Measurements from ENCODE around the gene PTPN1. TPM values are rescaled to one million over a fixed set of nuclear protein-coding genes. Genes with fewer than 3 reads are reported as not detected.

Gene PTPN1
- polyA plus RNA-seq, 1 of the 3 experiments (the other 2 are of a cell fraction), result 23.6 TPM

DNA sequence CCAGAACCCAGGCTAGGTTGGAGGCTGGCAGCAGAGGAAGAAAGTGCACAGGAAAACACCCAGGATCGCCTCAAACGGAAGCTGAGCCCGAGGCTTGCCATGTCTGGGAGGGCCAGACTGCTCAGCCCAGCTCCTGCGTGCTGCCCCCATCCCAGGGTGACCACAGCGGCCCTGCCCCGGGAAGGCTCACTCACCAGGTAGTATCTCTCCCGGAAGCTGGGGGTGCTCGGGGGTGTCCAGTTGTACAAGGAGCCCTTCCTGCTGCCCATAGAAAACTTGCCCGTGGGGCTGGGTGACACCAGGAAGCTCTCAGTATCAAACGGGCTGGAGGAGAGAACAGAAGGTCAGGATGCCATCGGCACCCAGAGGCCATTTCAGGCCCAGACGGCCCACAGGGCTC, 94.3 kb downstream of the PTPN1 start:
- H3K4me1 ChIP-seq (ENCODE audit: control insufficient read depth in 1 of 2, insufficient read depth in 2 of 2, low read depth in 1 of 2, low read length in 1 of 2), result no peaks in the 10 kb centered on the region
- no peaks in the 10 kb centered on the region for H3K36me3 ChIP-seq (replicated peaks in 1 of 2; ENCODE audit: control insufficient read depth in 1 of 2, insufficient read depth in 2 of 2, low read length in 1 of 2)
- no peaks in the 10 kb centered on the region for H3K27me3 ChIP-seq (ENCODE audit: insufficient read depth)
- no peak for DNase-seq
- H3K4me2 ChIP-seq, result no peak overlapping the region
- no peaks in the 10 kb centered on the region for H4K20me1 ChIP-seq (ENCODE audit: insufficient read depth)
- TF ChIP-seq SIN3A (IDR thresholded peaks at IDR 0.05; ENCODE audit: borderline replicate concordance, low read depth, low read length), result no peak
- TF ChIP-seq CHD2 (IDR thresholded peaks at IDR 0.05; ENCODE audit: low read length, partially characterized antibody), result no peak
- TF ChIP-seq NRF1 (IDR thresholded peaks at IDR 0.05; ENCODE audit: low read depth, low read length), result no peak
- TF ChIP-seq RFX5 (IDR thresholded peaks at IDR 0.05; ENCODE audit: low read length), result no peak
- no peak overlapping the region for H2AFZ ChIP-seq (ENCODE audit: low read depth)
- H3K4me3 ChIP-seq (ENCODE audit: low read depth in 2 of 2, low read length in 1 of 2), result no peak overlapping the region
- 90% methylated on average over 9 of the region's 12 CpGs for WGBS (ENCODE audit: low lambda C conversion rate)
- no peaks in the 10 kb centered on the region for H3K79me2 ChIP-seq (ENCODE audit: insufficient read depth)
- no peak overlapping the region for H3K27ac ChIP-seq (ENCODE audit: low read depth in 2 of 2, low read length in 1 of 2)
- CTCF ChIA-PET, result interaction anchor here (1.4 kb wide), 1 partner anchor 28 kb away, joined by 4 read pairs; no protein-coding TSS in a partner anchor
- H3K9me2 ChIP-seq, result no peaks in the 10 kb centered on the region
- no peak overlapping the region for H3K9ac ChIP-seq
- no peaks in the 10 kb centered on the region for H3K9me3 ChIP-seq
- H3F3A ChIP-seq (replicated peaks; ENCODE audit: insufficient read depth), result no peaks in the 10 kb centered on the region
- POLR2A ChIA-PET, result no interaction called here

DNA sequence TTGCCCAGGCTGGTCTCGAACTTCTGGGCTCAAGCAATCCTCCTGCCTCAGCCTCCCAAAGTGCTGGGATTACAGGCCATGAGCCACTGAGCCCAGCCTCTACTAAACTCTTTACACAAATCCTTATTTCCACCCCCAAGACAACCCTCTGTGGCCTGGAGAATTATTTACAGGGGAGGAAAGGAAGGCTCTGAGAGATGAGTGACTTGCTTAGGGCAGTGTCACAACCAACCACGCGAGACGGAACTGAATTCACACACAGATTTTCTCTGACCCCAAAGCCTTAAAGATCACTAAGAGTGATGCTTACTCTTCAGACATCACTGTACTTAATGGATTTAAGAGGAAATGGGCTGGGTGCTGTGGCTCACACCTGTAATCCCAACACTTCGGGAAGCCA, 95.0 kb downstream of the PTPN1 start:
- no peak for TF ChIP-seq JUND (IDR thresholded peaks at IDR 0.05)
- no peak for TF ChIP-seq MXI1 (IDR thresholded peaks at IDR 0.05; ENCODE audit: low read depth, low read length)
- TF ChIP-seq, protein P1, sequence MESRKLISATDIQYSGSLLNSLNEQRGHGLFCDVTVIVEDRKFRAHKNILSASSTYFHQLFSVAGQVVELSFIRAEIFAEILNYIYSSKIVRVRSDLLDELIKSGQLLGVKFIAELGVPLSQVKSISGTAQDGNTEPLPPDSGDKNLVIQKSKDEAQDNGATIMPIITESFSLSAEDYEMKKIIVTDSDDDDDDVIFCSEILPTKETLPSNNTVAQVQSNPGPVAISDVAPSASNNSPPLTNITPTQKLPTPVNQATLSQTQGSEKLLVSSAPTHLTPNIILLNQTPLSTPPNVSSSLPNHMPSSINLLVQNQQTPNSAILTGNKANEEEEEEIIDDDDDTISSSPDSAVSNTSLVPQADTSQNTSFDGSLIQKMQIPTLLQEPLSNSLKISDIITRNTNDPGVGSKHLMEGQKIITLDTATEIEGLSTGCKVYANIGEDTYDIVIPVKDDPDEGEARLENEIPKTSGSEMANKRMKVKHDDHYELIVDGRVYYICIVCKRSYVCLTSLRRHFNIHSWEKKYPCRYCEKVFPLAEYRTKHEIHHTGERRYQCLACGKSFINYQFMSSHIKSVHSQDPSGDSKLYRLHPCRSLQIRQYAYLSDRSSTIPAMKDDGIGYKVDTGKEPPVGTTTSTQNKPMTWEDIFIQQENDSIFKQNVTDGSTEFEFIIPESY (IDR thresholded peaks at IDR 0.05; ENCODE audit: borderline replicate concordance, low read depth), result no peak
- no peak for TF ChIP-seq TEAD4 (IDR thresholded peaks at IDR 0.05; ENCODE audit: borderline replicate concordance, insufficient read depth)
- TF ChIP-seq, protein P2, sequence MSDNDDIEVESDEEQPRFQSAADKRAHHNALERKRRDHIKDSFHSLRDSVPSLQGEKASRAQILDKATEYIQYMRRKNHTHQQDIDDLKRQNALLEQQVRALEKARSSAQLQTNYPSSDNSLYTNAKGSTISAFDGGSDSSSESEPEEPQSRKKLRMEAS (IDR thresholded peaks at IDR 0.05; ENCODE audit: low read depth), result no peak
- TF ChIP-seq FOSL2 (IDR thresholded peaks at IDR 0.05; ENCODE audit: borderline replicate concordance, low read depth), result no peak
- TF ChIP-seq ELF1 (IDR thresholded peaks at IDR 0.05), result no peak
- TF ChIP-seq, protein P3, sequence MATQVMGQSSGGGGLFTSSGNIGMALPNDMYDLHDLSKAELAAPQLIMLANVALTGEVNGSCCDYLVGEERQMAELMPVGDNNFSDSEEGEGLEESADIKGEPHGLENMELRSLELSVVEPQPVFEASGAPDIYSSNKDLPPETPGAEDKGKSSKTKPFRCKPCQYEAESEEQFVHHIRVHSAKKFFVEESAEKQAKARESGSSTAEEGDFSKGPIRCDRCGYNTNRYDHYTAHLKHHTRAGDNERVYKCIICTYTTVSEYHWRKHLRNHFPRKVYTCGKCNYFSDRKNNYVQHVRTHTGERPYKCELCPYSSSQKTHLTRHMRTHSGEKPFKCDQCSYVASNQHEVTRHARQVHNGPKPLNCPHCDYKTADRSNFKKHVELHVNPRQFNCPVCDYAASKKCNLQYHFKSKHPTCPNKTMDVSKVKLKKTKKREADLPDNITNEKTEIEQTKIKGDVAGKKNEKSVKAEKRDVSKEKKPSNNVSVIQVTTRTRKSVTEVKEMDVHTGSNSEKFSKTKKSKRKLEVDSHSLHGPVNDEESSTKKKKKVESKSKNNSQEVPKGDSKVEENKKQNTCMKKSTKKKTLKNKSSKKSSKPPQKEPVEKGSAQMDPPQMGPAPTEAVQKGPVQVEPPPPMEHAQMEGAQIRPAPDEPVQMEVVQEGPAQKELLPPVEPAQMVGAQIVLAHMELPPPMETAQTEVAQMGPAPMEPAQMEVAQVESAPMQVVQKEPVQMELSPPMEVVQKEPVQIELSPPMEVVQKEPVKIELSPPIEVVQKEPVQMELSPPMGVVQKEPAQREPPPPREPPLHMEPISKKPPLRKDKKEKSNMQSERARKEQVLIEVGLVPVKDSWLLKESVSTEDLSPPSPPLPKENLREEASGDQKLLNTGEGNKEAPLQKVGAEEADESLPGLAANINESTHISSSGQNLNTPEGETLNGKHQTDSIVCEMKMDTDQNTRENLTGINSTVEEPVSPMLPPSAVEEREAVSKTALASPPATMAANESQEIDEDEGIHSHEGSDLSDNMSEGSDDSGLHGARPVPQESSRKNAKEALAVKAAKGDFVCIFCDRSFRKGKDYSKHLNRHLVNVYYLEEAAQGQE (IDR thresholded peaks at IDR 0.05; ENCODE audit: low read depth, low read length), result no peak
- no peak for TF ChIP-seq FOXJ3 (CRISPR knock-in tag; IDR thresholded peaks at IDR 0.05)
- no peak for TF ChIP-seq YY1 (IDR thresholded peaks at IDR 0.05; ENCODE audit: low read depth)
- no peak for TF ChIP-seq RFX5 (IDR thresholded peaks at IDR 0.05; ENCODE audit: low read length)
- TF ChIP-seq, protein P4, sequence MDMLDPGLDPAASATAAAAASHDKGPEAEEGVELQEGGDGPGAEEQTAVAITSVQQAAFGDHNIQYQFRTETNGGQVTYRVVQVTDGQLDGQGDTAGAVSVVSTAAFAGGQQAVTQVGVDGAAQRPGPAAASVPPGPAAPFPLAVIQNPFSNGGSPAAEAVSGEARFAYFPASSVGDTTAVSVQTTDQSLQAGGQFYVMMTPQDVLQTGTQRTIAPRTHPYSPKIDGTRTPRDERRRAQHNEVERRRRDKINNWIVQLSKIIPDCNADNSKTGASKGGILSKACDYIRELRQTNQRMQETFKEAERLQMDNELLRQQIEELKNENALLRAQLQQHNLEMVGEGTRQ (IDR thresholded peaks at IDR 0.05; ENCODE audit: borderline replicate concordance, low read depth, low read length), result no peak
- TF ChIP-seq SMC3 (IDR thresholded peaks at IDR 0.05; ENCODE audit: low read depth, low read length), result no peak
- TF ChIP-seq, protein P5, sequence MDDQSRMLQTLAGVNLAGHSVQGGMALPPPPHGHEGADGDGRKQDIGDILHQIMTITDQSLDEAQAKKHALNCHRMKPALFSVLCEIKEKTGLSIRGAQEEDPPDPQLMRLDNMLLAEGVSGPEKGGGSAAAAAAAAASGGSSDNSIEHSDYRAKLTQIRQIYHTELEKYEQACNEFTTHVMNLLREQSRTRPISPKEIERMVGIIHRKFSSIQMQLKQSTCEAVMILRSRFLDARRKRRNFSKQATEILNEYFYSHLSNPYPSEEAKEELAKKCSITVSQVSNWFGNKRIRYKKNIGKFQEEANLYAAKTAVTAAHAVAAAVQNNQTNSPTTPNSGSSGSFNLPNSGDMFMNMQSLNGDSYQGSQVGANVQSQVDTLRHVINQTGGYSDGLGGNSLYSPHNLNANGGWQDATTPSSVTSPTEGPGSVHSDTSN (IDR thresholded peaks at IDR 0.05), result no peak
- no peak for TF ChIP-seq GATA2 (CRISPR knock-in tag; IDR thresholded peaks at IDR 0.05)
- no peak for TF ChIP-seq RAD21 (IDR thresholded peaks at IDR 0.05; ENCODE audit: low read length)
- no peak for TF ChIP-seq GABPA (IDR thresholded peaks at IDR 0.05; ENCODE audit: low read depth)
- Histone ChIP-seq H3K36me3 (replicated peaks in 1 of 2; ENCODE audit: control insufficient read depth in 1 of 2, insufficient read depth in 2 of 2, low read length in 1 of 2) (no peaks in the 10 kb centered on the region), H4K20me1 (ENCODE audit: insufficient read depth) (no peaks in the 10 kb centered on the region), H3K9me2 (no peaks in the 10 kb centered on the region), H3K27me3 (ENCODE audit: insufficient read depth) (no peaks in the 10 kb centered on the region), H3K9me3 (no peaks in the 10 kb centered on the region), H3K79me2 (ENCODE audit: insufficient read depth) (no peaks in the 10 kb centered on the region), H3K4me2 (no peak overlapping the region), H3F3A (replicated peaks; ENCODE audit: insufficient read depth) (no peaks in the 10 kb centered on the region), H3K4me3 (ENCODE audit: low read depth in 2 of 2, low read length in 1 of 2) (no peak overlapping the region), H3K9ac (no peak overlapping the region), H2AFZ (ENCODE audit: low read depth) (no peak overlapping the region), H3K4me1 (ENCODE audit: control insufficient read depth in 1 of 2, insufficient read depth in 2 of 2, low read depth in 1 of 2, low read length in 1 of 2) (no peaks in the 10 kb centered on the region), H3K27ac (ENCODE audit: low read depth in 2 of 2, low read length in 1 of 2) (no peak overlapping the region)
- DNase-seq, result no peak
- WGBS (ENCODE audit: low lambda C conversion rate), result 89% methylated on average over 5 of the region's 5 CpGs
- ChIA-PET CTCF (no interaction called here), POLR2A (no interaction called here)
